Measurements from ENCODE around the gene RHBDD3. TPM values are rescaled to one million over a fixed set of nuclear protein-coding genes. Genes with fewer than 3 reads are reported as not detected.

RHBDD3 gene
- total and polyA plus RNA-seq, 2 experiments from 2014 or later = 55.0 to 115 TPM

- TF ChIP-seq ZNF462 (CRISPR knock-in tag; IDR thresholded peaks at IDR 0.05) = no peak
- no peak for TF ChIP-seq NANOG (IDR thresholded peaks at IDR 0.05; ENCODE audit: borderline replicate concordance)
- TF ChIP-seq REST (IDR thresholded peaks at IDR 0.05; ENCODE audit: unreplicated experiment) = no peak
- TF ChIP-seq ETS1 (IDR thresholded peaks at IDR 0.05) = no peak
- TF ChIP-seq POLR2AphosphoS5 (IDR thresholded peaks at IDR 0.05; ENCODE audit: low read depth) = no peak
- no peak for TF ChIP-seq ZNF331 (CRISPR knock-in tag; IDR thresholded peaks at IDR 0.05; ENCODE audit: low read depth)
- TF ChIP-seq EZH2phosphoT487 (IDR thresholded peaks at IDR 0.05; ENCODE audit: unreplicated experiment) = no peak
- TF ChIP-seq STAT1 (IDR thresholded peaks at IDR 0.05; ENCODE audit: unreplicated experiment) = no peak
Observed at GRCh38 chr22:29260601-29261315, 7.0 kb downstream of the RHBDD3 start (continued).
